GM18511 (cell line): ENCODE data around the gene NAA20.

ENCODE experiments used
- ATAC-seq: cut with Tn5 transposase; IDR thresholded peaks from one replicate; pipeline ENCODE4 v1.9.1; 2021; ENCODE audit warnings: mild to moderate bottlenecking, moderate library complexity; ENCODE audit not compliant: unreplicated experiment

NAA20 gene

DNA sequence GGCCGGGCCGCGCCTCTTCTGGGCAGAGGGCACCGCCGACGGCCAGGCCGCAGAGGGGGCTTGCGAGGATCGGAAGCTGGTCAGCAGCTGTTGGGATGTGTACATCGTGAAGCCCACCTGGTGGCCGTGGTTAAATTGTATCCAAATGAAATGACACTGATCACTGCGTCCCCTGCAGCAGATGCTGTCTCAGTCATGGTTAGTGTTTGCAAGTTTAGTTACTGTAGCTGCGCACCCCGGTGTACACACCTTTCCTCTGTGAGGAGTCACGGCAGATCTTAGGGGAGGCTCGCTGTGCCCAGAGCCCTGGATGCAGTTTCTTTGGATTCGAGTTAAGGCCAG, 653 bp downstream of the NAA20 start:
- peak; percentile 21 for ATAC-seq

- no peak for ATAC-seq
Measured at GRCh38 chr20:20018366-20018765, 1.2 kb downstream of the NAA20 start.

DNA sequence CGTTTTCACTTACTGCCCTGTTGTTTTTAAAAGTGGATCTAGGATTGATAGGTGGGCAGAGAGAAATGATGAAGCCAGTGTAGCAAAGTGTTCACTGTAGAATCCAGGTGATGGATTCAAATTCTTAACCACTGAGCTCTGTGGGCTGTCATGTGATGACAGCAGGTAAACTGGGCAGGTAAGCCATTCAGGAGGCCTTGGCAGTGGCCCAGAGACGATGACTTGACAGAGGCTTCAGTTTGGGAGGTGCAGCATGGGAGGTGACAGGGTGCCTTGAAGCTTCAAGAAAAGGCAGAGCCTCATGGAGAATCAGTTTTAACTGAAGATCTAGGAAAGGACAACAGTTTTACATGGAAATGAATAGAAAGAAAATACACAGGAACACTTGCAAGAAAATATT, 2.0 kb downstream of the NAA20 start:
- ATAC-seq, result no peak

DNA sequence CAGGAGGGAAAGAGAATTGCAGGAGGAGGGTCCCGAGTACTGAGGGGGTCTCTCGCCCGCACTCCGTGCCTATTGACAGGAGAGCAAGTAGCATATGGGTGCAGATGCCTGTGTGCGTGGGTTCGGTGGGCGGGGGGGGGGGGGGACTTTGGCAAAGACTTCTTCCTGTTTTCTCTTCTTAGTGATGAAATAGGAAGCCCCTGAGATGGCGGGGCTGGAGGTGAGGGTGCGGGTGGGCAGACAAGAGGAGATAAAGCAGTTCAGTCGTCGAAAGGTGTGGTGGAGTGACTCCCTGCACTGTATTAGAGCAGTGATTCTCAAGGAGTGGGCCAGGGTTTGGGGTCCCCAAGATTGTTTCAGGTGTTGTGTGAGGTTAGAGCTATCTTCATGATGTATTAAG, 3.7 kb downstream of the NAA20 start:
- no peak for ATAC-seq

DNA sequence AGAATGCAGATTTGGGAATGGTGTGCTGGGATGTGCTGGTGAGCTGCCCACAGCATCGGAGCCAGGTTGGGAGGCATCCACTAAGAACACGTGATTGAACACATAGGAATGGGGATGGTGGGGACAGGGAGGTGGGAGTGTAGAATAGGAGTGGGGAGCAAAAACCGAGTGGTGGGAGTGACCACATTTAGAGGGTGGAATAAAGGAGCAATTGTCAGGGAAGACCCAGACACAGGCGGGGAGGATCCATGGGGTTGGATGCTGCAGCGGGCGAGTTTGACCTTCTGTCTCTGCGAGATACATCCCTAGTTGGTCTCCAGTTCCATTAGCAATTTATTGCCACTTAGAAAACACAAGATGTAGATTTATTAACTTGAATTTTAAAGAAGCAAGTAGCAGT, 4.7 kb downstream of the NAA20 start:
- no peak for ATAC-seq

DNA sequence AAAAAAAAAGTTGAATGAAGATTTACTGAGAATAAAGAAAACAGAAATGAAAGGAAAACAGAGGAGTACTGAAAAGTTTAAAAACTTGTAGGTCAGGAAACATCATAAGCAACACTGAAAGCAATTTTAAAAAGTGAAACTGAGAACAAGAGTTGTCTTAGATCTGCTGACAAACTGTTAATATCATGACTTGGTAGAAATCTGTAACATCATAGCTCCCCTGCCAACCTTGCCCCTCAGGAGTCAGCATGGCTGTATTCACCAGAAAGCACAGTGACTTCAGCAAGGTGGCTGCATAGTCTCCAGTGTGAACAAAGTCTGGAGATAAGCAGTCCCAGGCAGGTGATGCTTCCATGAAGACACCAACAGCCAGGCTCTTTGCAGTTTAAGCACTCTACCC, 5.3 kb downstream of the NAA20 start:
- peak; percentile 72 for ATAC-seq

DNA sequence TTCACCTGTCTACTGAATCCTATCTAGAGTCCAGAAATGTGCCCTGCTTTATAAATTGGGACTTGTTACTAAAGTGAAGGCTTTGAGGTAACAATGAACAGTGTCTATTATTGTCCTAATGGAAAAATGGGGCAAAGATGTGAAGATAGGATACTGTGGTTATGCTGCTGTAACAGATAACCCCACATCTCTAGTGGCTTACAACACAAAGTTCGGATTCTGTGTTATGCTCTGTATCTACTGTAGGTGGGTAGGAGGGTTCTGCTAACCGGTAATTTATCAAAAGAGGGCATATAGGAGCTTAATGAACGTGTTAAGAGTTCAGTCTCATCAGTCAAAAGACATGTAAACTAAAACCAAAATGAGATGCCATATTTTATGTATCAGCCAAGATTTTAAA, 6.2 kb downstream of the NAA20 start:
- no peak for ATAC-seq

DNA sequence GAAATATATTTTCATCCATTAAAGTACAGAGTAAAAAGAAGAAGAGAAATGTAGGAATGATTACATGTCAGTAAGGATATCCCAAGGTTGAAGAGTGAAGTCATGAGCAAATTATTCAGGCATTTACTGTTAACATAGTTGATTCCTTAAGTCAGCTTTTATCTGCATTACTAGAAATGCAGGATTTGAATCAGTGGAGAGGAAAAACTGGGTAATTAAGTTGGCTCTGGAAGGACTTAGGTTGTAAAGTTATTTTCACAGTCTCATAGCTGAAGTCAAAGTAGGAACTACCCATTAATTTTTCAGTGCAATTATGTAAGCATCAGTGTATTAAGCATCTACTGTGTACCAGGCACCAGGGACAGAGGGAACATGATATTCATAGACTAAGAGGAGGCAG, 7.8 kb downstream of the NAA20 start:
- no peak for ATAC-seq

DNA sequence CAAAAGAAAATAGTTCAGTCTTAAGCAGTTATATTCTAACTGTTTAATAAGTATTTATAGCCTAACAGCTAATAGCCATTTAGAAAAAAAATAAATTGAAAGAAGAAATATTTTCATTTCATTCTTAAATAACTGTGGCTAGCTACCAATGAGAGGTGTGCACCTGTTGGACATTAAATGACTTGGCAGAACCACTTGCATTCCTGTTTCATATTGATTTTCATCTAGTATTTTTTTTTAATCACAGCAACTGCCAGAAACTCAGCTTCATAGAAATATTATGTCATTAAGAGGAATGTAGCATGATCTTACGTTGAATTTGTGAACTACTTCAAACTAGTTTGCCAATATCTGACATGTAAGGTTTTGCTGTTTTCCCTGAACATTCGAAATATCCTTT, 10.1 kb downstream of the NAA20 start:
- no peak for ATAC-seq

DNA sequence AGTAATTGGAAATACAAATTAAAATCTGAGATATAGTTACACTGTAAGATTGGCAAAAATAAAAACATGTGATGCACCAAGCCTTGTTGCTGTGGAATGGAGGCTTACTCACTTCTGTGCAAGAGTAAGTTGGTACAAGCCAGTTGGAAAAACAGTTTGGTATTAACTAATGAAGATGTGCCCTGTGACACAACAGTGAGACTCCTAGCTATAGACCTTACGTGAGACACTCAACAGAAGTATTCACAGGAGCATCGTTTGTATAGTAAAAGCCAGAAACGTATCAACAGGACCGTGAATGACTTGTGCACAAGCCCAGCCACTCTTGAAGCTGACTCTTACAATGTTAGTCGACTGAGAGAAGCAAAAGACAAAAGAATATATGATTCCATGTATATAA, 14.6 kb downstream of the NAA20 start:
- ATAC-seq, result no peak

GRCh38 chr20:20034486-20034885, 17.3 kb downstream of the NAA20 start:
- no peak for ATAC-seq

GRCh38 chr20:20036756-20037155, 19.6 kb downstream of the NAA20 start:
- no peak for ATAC-seq

- no peak for ATAC-seq
Measured at GRCh38 chr20:20037960-20038359, 20.8 kb downstream of the NAA20 start.

DNA sequence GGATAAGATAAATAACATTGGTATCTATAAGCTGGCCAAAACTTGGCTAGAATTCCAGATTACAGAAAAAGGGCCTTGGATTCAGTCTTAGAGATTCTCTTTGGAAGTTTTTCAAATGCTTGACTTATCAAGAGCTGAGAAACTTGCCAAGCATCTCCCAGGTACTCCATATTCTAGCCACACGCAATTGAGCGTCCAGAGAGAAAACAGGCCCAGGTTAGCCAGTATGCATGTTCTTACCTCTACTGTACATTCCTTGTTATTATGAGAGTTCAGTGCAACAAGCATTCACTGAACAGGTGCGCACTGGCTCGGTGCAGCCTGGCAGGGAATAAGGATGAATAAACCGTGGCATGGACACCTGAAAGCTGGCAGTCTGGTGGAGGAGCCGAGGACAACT, 21.4 kb downstream of the NAA20 start:
- no peak for ATAC-seq

GRCh38 chr20:20039752-20040387, 22.7 kb downstream of the NAA20 start:
- ATAC-seq, result no peak

- peak; percentile 1 for ATAC-seq
Measured at GRCh38 chr20:20051767-20052073, 34.6 kb downstream of the NAA20 start.

- ATAC-seq, result peak; percentile 95
Measured at GRCh38 chr20:20052074-20052970, 35.2 kb downstream of the NAA20 start, which contains the start of the genes CFAP61 and CRNKL1. TSS of gene CFAP61 (plus strand) at chr20:20052532. CDS start at chr20:20056654, 4,122 bp downstream. TSS of gene CRNKL1 (minus strand) at chr20:20052466. CDS start at chr20:20052342, 124 bp downstream.

- ATAC-seq, result no peak
Measured at GRCh38 chr20:20060234-20060998, 43.3 kb downstream of the NAA20 start.

DNA sequence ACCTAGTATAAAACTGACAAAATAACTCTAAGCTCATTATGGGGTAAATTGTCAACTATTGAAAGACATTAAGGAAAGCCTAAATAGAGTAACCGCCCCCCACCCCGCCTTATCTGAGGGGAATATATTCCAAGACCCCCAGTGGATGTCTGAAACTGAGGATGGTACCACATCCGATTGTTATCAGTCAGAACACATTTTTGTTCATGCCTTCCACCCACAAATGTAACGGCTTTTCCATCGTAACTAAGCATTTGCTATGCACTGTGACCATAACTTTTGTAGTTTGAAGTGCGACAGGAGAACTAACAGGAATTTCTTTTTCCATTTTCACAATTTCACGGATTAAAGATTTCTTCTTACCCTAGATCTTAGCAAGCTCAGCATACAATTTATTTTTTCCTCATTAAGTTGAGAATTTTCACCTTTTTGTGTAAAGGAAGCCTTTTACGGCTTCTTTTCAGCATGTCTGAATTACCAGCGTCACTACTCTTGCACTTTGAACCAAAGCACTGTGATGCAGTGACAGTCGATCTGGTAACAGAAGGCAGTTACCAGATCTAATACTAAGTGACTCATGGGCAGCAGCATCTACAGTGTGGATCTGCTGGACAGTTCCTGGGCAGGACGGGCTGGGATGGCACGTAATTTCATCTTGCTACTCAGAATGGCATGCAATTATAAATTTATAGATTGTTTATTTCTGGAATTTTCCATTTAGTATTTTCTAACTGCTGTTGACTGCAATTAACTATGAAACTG, 47.0 kb downstream of the NAA20 start:
- ATAC-seq, result no peak

DNA sequence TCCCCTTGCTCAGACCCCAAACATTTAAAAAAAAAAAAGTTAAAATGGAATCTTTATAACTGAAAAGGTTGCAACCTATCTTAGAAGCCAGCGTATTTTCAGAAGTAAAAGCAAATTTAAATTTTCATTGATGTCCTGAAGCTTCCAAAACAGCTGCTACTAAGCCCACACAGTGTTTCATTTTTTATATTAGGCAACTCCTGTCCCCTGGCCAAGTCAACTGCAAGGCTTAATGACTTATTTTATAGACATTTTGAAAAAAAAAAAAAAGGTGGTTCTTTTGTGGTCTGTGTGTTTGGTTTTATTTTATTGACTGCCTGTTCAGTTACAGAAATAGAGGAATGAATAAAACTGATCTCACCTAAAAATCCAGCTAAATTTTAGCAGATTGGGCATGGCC, 48.2 kb downstream of the NAA20 start:
- ATAC-seq, result no peak
